Fibroblast of skin of scalp (primary cell): ENCODE results near the gene IGLL5. TPM values are rescaled to one million over a fixed set of nuclear protein-coding genes. Genes with fewer than 3 reads are reported as not detected.
A peak's percentile ranks its signal among the peaks of the same experiment; 100 is the strongest.

Source experiments
- DNase-seq: peaks from one replicate; pipeline ENCODE4 v3.0.0-alpha.2; 2013
- polyA plus RNA-seq, 2 experiments: library from polyadenylated mRNA; unstranded; fragments of 120-200 nt; gene quantifications; one replicate each; pipeline ENCODE4 v1.2.1, GENCODE V29; 2013; ENCODE audit not compliant: insufficient read length in 2 of 2

IGLL5 gene
- polyA plus RNA-seq (2013, experiment 1 of 2; ENCODE audit: insufficient read length), result not detected
- polyA plus RNA-seq (2013, experiment 2 of 2; ENCODE audit: insufficient read length), result not detected

DNA sequence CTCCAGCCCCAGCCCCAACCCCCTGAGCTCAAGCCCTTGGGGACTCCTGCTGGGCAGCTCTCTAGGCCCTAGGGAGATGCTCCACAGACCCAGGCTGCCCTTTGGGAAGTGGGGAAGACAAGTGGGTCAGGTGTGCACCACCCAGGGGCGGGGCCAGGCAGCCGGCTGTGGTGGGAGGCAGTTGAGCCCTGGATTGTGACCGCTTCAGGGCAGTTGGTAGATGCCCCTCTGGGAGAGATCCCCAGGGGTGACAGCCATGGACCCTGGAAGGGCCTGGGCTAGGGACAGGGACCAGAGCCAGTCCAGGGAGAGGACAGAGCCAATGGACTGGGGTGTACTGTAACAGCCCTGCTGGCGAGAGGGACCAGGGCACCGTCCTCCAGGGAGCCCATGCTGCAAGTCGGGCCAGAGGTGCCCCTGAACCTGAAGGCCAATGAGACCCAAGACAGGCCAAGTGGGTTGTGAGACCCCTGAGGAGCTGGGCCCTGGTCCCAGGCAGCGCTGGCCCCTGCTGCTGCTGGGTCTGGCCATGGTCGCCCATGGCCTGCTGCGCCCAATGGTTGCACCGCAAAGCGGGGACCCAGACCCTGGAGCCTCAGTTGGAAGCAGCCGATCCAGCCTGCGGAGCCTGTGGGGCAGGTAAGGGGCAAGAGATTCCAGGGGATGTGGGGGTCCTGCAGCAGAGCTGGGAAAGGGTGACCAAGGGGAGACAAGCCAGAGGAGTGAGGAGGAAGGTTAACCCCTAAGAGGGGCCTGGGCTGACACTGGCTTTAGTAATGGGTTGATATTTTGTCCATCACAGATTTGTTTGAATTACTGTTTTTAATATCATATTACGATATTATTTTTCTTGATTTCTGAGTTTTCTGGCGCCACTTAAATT, at the start of gene IGLL5:
Gene IGLL5, plus strand, starts transcription at position 196 of the 883 bp plus-strand sequence. Its CDS starts 238 bp downstream, at position 434.
- no peak for DNase-seq

- no peak for DNase-seq
These were observed 49.3 kb upstream of the IGLL5 start for GRCh38 chr22:22838148-22838786.

GRCh38 chr22:22839570-22840314, 47.9 kb upstream of the IGLL5 start:
- no peak for DNase-seq

DNA sequence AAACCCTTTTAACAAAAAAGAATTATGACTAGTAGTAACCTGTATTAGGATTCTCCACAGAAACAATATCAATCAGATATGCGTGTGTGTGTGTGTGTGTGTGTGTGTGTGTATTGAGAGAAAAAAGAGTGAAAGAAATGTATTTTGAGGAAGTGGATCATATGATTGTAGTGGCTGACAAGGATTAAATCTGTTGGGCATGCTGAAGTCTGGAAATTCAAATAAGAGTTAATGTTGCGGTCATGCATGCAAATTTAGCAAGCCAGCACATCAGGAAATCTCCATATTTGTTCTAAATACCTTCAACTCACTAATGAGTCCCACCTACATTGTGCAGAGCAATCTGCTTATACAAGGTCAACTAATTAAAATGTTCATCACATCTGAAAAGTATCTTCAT, 46.8 kb upstream of the IGLL5 start:
- DNase-seq, result no peak

DNA sequence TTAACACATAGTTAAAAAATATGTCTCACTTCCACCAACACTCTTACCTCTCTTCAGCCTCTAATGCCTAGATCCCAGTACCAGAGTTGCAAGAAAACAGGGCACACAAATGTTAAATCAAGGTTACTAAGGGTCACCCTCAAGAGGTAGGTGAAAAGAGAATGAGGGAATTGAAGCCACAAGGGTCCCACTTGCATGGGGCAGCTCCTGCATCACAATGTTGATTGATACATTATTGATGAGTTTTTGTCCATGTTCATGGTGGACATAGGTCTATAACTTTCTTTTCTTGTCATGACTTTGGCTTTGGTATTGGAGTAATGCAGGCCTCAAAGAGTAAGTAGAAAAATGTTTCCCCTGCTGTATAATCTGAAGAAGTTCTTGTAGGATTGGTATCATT, 46.0 kb upstream of the IGLL5 start:
- DNase-seq, result no peak

DNA sequence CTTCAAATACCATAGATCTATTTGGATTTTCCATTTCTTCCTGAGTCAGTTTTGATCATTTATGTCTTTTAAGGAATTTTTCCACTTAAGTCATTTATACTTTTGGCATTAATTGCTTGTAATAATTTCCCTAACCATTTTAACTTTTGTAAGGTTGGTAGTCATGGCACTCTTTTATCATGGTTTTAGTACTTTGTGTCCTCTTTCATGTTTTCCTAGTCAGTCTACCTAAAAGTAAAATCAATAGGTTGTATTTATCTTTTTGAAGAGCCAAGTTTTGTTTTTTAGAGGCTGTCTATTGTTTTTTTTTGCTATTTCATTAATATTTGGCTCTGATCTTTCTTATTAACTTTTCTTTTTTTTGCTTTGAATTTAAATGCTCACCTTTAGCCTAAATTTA, 45.5 kb upstream of the IGLL5 start:
- DNase-seq, result no peak

DNA sequence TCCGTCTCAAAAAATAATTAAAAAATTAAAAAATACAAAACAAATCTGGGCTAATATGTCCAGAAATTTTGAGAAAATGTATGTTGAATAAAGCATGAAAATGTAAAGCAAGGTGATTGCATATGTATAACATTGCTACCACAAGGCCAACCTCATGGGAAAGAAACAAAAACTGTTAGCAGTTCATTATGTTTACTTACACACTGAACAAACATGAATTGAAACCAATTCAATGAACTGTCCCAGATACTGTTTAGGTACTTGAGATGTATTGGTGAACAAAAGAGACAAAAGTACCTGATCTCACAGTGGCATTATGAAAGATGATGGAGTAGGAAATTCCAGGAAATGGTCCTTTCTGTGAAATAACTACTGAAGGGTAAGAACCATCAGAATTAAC, 43.8 kb upstream of the IGLL5 start:
- DNase-seq, result no peak

DNA sequence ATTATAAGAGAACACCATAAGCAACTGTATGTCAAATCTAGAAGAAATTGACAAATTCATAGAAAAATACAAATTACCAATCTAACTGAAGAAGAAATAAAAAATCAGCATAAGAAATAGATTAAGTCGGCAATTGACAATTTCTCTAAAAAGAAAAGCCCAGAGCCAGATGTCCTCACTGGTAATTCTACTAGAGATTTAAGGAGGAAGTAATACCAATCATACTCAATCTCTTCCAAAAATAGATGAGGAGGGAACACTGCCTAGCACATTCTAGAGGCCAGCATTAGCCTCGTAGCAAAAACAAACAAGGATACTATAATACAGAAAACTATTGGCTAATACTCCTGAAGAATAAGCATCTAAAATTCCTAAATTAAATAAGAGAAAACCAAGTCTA, 40.4 kb upstream of the IGLL5 start:
- DNase-seq, result no peak

DNA sequence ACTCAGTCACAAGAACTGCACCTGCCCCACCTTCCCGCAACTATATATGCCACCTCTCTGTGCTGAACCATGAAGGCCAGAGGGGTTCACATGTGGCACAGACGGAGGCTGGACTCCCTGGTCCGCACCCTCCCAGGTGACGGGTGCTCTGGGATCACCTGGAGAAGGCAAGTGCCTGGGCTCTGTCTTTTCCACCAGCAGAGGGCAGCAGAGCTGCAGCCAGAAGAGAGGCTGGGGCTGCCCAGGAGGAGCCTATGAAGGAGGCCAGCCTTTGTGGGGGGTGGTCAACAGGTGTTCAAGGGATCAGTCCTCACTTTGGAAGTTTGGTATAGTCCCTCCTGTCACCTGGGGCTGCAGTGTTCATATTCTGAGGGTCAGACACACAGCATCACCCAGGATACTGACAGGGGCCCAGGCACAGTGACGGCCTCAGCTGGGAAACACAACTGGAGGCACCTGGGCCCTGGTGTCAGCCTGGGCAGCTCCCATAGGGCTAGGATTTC, 39.2 kb upstream of the IGLL5 start:
- DNase-seq, result peak; percentile 45

DNA sequence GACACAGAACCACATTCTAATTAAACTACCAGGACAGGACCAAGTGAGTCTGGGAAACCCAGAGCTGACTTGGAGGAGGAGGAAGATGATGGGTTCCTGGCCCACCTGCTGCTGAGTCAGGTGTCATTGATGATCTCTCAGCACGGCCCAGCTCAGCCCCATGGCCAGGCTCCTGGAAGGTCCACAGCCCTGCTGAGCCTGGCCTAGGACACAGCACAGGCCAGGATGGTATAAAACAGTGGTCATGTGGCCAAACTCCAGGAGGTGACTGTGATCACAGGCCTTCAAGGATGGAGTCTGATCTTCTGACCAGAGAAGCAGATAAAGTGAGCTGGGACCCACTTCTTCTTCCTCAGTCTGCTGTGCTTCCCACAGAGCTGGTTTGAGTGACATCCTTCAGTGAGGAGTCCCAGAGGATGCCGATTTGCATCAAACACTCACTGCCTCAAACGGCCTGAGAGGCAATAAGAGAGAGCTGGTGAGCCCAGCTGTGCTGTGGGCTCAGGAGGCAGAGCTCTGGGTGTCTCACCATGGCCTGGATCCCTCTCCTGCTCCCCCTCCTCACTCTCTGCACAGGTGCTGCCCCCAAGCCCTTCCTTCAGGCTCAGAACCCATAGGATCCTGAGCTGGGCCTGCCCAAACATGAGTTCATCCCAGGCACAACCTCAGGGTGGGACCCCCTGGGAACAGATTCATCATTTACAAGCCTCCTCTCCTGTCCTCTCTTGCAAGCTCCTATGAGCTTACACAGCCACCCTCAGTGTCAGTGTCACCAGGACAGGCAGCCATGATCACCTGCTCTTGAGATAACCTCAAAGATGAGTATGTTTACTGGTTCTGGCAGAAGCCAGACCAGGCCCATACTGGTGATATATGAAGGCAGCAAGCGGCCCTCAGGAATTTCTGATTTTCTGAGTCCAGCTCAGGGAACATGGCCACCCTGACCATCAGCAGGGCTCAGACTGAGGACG, 37.7 kb upstream of the IGLL5 start:
- DNase-seq, result no peak

DNA sequence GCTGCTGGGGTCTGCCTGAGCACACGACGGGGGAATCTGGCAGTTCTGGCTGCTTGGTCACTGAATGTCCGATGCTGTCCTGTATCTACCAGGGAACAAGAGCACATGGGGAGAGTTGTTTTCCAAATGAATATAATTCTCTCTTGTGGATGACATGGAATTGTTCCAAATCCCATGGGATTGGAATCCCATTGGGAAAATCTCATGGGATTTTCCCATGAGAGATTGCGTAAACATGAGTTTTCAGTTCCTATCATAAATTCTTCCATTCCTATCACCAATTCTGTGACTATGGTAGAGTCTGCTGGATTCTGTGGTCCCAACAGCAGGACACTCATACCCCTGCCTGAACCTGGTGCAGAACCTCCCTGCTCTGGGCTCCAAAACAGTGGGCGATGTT, 35.6 kb upstream of the IGLL5 start:
- DNase-seq, result no peak

DNA sequence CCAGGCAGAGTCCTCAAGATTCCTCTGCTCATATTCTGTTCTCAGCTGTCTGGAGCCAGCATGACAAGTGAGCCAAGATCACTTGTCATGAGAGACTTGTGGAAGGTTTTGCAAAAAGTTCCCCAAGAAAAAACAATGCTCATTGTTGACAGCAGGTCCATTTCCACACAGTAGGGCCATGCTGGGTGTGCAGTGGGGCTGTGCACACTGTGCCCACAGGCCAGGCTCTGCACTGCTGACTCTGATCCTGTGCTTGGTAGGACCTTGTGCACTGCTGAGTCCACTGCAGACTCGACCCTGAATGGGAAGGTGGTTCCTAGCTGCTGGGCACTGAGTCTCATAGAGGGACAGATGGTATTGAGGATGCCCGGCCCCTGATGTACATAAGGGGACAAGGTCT, 33.9 kb upstream of the IGLL5 start:
- no peak for DNase-seq

GRCh38 chr22:22854466-22854865, 33.1 kb upstream of the IGLL5 start:
- DNase-seq, result no peak

DNA sequence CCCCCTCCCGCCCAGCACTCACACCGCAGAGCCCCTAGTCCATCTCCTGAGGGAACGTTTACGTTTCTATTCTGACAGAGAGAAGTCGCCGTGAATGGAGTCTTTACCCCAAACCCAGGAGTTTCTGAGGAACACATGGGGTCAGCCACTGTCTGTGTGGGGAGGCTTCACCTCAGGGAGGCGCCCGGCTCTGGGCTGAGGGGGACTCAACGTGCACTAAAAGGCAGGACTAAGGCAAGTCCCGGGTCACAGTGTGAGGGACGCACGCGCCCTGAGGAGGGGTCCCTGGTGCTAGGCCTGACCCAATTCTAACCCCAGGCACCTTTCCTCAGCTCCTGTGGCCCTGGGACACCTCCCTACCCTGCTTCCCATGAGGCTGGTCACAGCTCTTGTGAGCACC, 32.5 kb upstream of the IGLL5 start:
- no peak for DNase-seq

DNA sequence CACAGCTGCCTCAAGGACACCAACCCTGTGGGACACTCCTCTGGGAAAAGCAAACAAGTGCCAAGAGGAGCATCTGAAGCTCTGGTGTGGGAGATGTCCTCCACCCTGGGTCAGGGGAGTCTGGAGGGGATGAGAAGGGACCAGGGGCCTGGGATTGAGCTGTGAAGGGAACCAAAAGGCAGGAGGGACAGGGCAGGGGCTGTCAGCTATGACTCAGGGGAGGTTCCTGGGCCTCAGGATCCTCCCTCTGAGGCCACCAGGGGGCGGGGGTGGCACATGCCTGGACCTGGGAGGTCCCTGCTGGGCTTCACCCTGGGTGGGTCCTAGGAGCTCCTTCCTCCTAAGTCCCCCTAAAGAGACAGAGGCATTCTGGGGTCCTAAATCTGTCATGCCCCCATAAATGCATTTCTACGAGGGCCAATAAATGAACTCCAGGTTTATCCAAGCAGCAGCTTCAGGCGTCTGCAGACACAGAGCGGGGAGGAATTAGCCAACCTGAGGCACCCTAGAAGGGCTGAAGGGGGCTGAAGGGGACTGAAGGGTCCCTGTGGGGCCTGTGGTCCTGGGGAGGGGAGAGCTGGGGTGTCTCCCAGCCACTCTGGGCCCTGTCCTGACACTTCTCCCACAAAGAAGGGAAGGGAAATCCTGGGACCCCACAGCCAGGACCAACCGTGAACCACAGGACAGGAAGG, 31.9 kb upstream of the IGLL5 start:
- peak; percentile 23 for DNase-seq

DNA sequence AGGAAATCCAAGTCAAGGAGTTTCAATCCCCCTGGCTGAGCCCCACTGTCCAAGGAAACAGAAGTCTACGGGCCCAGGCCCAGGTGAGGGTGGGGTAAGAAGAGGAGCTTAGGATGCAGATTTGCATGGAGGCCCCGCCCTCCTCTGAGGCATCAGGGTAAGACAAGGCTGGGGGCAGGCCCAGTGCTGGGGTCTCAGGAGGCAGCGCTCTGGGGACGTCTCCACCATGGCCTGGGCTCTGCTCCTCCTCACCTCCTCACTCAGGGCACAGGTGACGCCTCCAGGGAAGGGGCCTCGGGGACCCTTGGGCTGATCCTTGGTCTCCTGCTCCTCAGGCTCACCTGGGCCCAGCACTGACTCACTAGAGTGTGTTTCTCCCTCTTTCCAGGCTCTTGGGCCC, 31.3 kb upstream of the IGLL5 start:
- DNase-seq, result no peak

GRCh38 chr22:22856885-22857606, 30.6 kb upstream of the IGLL5 start:
- no peak for DNase-seq

DNA sequence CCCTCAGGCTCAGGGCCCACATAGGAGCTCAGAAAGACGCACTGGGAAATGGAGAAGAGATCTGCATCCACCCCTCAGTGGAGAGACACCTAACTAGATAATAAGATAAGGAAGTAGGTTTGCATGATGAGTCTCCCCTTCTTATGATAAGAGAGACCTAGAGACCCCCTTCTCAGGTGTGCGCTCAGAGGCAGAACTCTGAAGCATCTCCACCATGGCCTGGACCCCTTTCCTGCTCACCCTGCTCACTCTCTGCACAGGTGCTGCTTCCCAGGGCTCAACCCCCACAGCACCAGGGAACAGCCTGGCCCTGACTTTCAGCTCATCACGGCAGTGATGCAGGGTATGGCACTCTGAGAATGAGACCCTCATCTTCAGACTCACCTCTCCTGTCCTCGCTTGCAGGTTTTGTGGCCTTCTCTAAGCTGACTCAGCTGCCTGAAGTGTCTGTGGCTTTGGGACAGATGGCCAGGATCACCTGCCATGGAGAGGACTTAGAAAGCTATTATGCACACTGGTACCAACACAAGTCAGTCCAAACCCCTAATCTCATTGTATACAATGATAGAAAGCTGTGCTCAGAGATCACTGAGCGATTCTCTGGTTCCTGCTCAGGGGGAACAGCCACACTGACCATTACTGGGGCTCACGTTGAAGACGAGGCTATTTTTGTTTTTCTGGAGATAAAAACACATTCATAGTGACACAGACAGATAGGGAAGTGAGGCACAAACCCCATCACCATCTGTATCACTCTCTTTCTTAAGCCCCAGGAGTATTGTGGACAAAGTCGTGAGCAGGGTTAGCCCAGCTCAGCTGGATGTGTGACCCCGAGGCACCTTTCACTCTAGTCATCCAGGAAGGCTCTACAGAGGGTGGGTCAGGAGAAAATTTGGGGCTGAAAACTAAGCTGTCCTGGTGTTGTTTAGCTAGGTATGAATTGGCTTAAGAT, 29.7 kb upstream of the IGLL5 start:
- DNase-seq, result no peak

- no peak for DNase-seq
These were observed 29.1 kb upstream of the IGLL5 start for GRCh38 chr22:22858559-22858937.
